IMR-90 (cell line): ENCODE results near the gene GALNT14. TPM values are rescaled to one million over a fixed set of nuclear protein-coding genes. Genes with fewer than 3 reads are reported as not detected.

ENCODE experiments used
- ATAC-seq: fragments of 200-7000 bp; cut with Tn5 transposase; 2 replicates; pipeline ENCODE4 v1.9.1; 2020; ENCODE audit warnings: low read depth, mild to moderate bottlenecking, moderate library complexity
- BruUV-seq: library from RNA; stranded (reverse); fragments of 400-500 nt; replicated peaks from 2 replicates; lab custom pipeline; 2021; lab: Mats Ljungman, UMichigan
- CTCF ChIA-PET: fragments of 300-600 bp; formaldehyde crosslinking; extraction: SDS; loops from one replicate; lab custom pipeline; 2021; ENCODE audit warnings: antibody characterized with exemption; lab: Yijun Ruan, JAX
- POLR2A ChIA-PET: fragments of 300-600 bp; sonication (Branson Sonifier 250); formaldehyde crosslinking; loops from one replicate; lab custom pipeline; 2022; ENCODE audit warnings: antibody characterized with exemption; ENCODE audit not compliant: unreplicated experiment; lab: Charles Lee
- DNase-seq: peaks from one replicate; pipeline ENCODE4 v3.0.0; 2013
- H2AFZ ChIP-seq: replicated peaks from 2 replicates; pipeline ENCODE3; 2013; ENCODE audit warnings: low read length, mild to moderate bottlenecking; ENCODE audit not compliant: poor library complexity
- H2AK5ac ChIP-seq: 2 replicates; pipeline ENCODE4 v1.6.1; 2013; ENCODE audit warnings: low read depth, low read length, inconsistent platforms
- H2AK9ac ChIP-seq: replicated peaks from 2 replicates; pipeline ENCODE3; 2013; ENCODE audit warnings: mild to moderate bottlenecking, low read depth, low read length, moderate library complexity; ENCODE audit not compliant: poor library complexity
- H2BK120ac ChIP-seq: 2 replicates; pipeline ENCODE4 v1.6.1; 2013; ENCODE audit warnings: low read depth, low read length, inconsistent platforms
- H2BK15ac ChIP-seq: 3 replicates; pipeline ENCODE4 v1.6.1; 2013; ENCODE audit warnings: low read depth, low read length, inconsistent platforms
- H2BK20ac ChIP-seq: 2 replicates; pipeline ENCODE4 v1.6.1; 2013; ENCODE audit warnings: low read depth, mild to moderate bottlenecking, inconsistent platforms, low read length, moderate library complexity
- H2BK5ac ChIP-seq: 2 replicates; pipeline ENCODE4 v1.6.1; 2013; ENCODE audit warnings: mild to moderate bottlenecking, low read depth, low read length, inconsistent platforms; ENCODE audit not compliant: poor library complexity, severe bottlenecking
- H3K14ac ChIP-seq: replicated peaks from 2 replicates; pipeline ENCODE4 v1.6.1; 2013; ENCODE audit warnings: low read depth, low read length, inconsistent platforms
- H3K18ac ChIP-seq: 2 replicates; pipeline ENCODE4 v1.6.1; 2013; ENCODE audit warnings: low read depth, low read length, control low read depth
- H3K23ac ChIP-seq: 2 replicates; pipeline ENCODE4 v1.6.1; 2013; ENCODE audit warnings: low read depth, low read length, inconsistent platforms
- H3K27ac ChIP-seq: 2 replicates; pipeline ENCODE4 v1.5.1; 2013; ENCODE audit warnings: mild to moderate bottlenecking, control low read depth, low read length; ENCODE audit not compliant: insufficient read depth
- H3K27me3 ChIP-seq: 2 replicates; pipeline ENCODE4 v1.6.1; 2013; ENCODE audit warnings: low read length; ENCODE audit not compliant: control insufficient read depth, insufficient read depth
- H3K36me3 ChIP-seq: 2 replicates; pipeline ENCODE4 v1.6.1; 2013; ENCODE audit warnings: low read length, mixed read lengths; ENCODE audit not compliant: control insufficient read depth, insufficient read depth
- H3K4ac ChIP-seq: 2 replicates; pipeline ENCODE4 v1.6.1; 2013; ENCODE audit warnings: low read depth, low read length, inconsistent platforms
- H3K4me1 ChIP-seq: 2 replicates; pipeline ENCODE4 v1.6.1; 2013; ENCODE audit warnings: low read length, mixed read lengths; ENCODE audit not compliant: control insufficient read depth, insufficient read depth
- H3K4me2 ChIP-seq: 2 replicates; pipeline ENCODE4 v1.6.1; 2013; ENCODE audit warnings: low read depth, mild to moderate bottlenecking, control low read depth, low read length, moderate library complexity
- H3K4me3 ChIP-seq: 2 replicates; pipeline ENCODE4 v1.5.1; 2013; ENCODE audit warnings: low read depth, mild to moderate bottlenecking, control low read depth, low read length, moderate library complexity; ENCODE audit not compliant: insufficient read depth
- H3K56ac ChIP-seq: 2 replicates; pipeline ENCODE4 v1.6.1; 2013; ENCODE audit warnings: low read length, inconsistent platforms; ENCODE audit not compliant: insufficient read depth; ENCODE audit errors: extremely low read depth
- H3K79me1 ChIP-seq, 2 experiments: 2 replicates each; pipeline ENCODE4 v1.6.1; 2013; ENCODE audit warnings: low read length in 2 of 2, inconsistent platforms in 1 of 2, low read depth in 1 of 2
- H3K9ac ChIP-seq: 2 replicates; pipeline ENCODE4 v1.6.1; 2013; ENCODE audit warnings: low read depth, low read length, control low read depth
- H3K9me1 ChIP-seq: 2 replicates; pipeline ENCODE4 v1.6.1; 2013; ENCODE audit warnings: low read length, inconsistent platforms; ENCODE audit not compliant: insufficient read depth
- H3K9me3 ChIP-seq: 2 replicates; pipeline ENCODE4 v1.6.1; 2013; ENCODE audit warnings: low read length; ENCODE audit not compliant: control insufficient read depth, insufficient read depth
- H4K20me1 ChIP-seq: 2 replicates; pipeline ENCODE4 v1.6.1; 2013; ENCODE audit warnings: low read length, inconsistent platforms; ENCODE audit not compliant: insufficient read depth
- H4K5ac ChIP-seq: 2 replicates; pipeline ENCODE4 v1.6.1; 2013; ENCODE audit warnings: mild to moderate bottlenecking, low read depth, low read length, control low read depth
- H4K8ac ChIP-seq, 2 experiments: 2 replicates each; pipeline ENCODE4 v1.6.1; 2013; ENCODE audit warnings: low read depth in 2 of 2, low read length in 2 of 2, control low read depth in 1 of 2, inconsistent platforms in 1 of 2
- H4K91ac ChIP-seq: 2 replicates; pipeline ENCODE4 v1.6.1; 2013; ENCODE audit warnings: low read depth, low read length, inconsistent platforms; ENCODE audit not compliant: insufficient read depth
- BHLHE40 ChIP-seq: fragments of 150-350 bp; IDR thresholded peaks from 2 replicates; pipeline ENCODE4 v1.6.1; 2016; ENCODE audit warnings: mild to moderate bottlenecking, low read depth, low read length
- MAFK ChIP-seq: IDR thresholded peaks from 2 replicates; pipeline ENCODE4 v1.6.1; 2012; ENCODE audit warnings: low read depth, low read length, improper control_type of control experiment
- MAZ ChIP-seq: IDR thresholded peaks from 2 replicates; pipeline ENCODE4 v1.6.1; 2012; ENCODE audit warnings: low read depth, mild to moderate bottlenecking, low read length, improper control_type of control experiment, moderate library complexity, borderline replicate concordance
- MXI1 ChIP-seq: IDR thresholded peaks from 2 replicates; pipeline ENCODE4 v1.6.1; 2012; ENCODE audit warnings: low read depth, mild to moderate bottlenecking, low read length, moderate library complexity, borderline replicate concordance
- NFE2L2 ChIP-seq: fragments of 150-350 bp; IDR thresholded peaks from 2 replicates; pipeline ENCODE4 v1.6.1; 2016; ENCODE audit warnings: low read depth, mild to moderate bottlenecking, low read length
- RAD21 ChIP-seq: IDR thresholded peaks from 2 replicates; pipeline ENCODE4 v1.6.1; 2012; ENCODE audit warnings: low read length, improper control_type of control experiment
- RFX5 ChIP-seq: IDR thresholded peaks from 2 replicates; pipeline ENCODE4 v1.8.0; 2012; ENCODE audit warnings: low read depth, mild to moderate bottlenecking, low read length, moderate library complexity
- USF2 ChIP-seq: fragments of 150-350 bp; IDR thresholded peaks from 2 replicates; pipeline ENCODE4 v1.6.1; 2017; ENCODE audit warnings: mild to moderate bottlenecking, antibody characterized with exemption, low read length, low read depth
- WGBS, 2 experiments: methylation state at CpG; one replicate each; pipeline versions ENCODE4 v1.1.5 to v1.1.7; 2013; ENCODE audit warnings: missing lambda C conversion rate in 2 of 2; ENCODE audit not compliant: insufficient read length in 1 of 2; ENCODE audit errors: extremely low coverage in 2 of 2; 5-methylcytosine and 5-hydroxymethylcytosine counted together
- dilution Hi-C: fragments of 300-500 bp; cut with HindIII; formaldehyde crosslinking; loops from one replicate; pipeline ENCODE4 v1.14.3; 2018; ENCODE audit warnings: low sequenced_read_pairs; ENCODE audit not compliant: unreplicated experiment
- in situ Hi-C: fragments of 300-500 bp; cut with MboI; formaldehyde crosslinking; loops from 3 replicates; pipeline ENCODE4 v1.14.3; 2019; ENCODE audit warnings: low sequenced_read_pairs, inconsistent platforms, mixed read lengths
- intact Hi-C: fragments of 100-400 bp; cut with micrococcal nuclease; formaldehyde crosslinking; loops from 2 replicates; pipeline ENCODE4 v1.10.0; 2022
- polyA plus RNA-seq, 3 experiments: library from polyadenylated mRNA; depleted of rRNA; stranded (reverse); fragments of >200 nt; gene quantifications; 2 replicates each; pipeline ENCODE4 v1.2.3, GENCODE V29; 2012; ENCODE audit warnings: low replicate concordance in 1 of 3
- total RNA-seq: library from RNA; depleted of rRNA; stranded (reverse); fragments of >200 nt; gene quantifications from 2 replicates; pipeline ENCODE4 v1.2.3, GENCODE V29; 2012
- TF ChIP-seq, protein P1 (sequence below): fragments of 150-350 bp; IDR thresholded peaks from 2 replicates; pipeline ENCODE4 v1.6.1; 2016; ENCODE audit warnings: low read depth, mild to moderate bottlenecking, low read length, moderate library complexity, borderline replicate concordance

The GALNT14 gene
- total and polyA plus RNA-seq, 2 of the 4 experiments (the other 2 are of a cell fraction): 0.15 to 0.18 TPM

DNA sequence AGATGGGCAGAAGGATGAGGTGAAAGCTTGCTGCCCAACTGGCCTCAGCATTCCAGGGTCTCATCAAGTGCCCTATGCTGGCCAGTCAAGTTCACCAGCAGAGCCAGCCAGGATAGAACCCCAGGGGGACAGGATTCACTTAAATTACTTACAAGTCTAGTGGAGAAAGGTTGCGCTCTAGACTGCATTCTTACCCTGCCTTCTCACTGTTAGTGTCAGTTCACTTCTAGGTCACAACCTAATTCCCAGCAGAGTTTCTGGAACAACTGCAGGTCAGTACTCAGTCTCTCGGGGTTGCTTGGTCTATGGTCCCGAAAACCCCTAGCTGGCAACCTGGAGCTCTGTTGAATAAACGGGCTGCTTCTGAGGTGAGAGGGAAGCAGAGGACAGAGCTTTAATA is 32.9 kb upstream of the GALNT14 start:
- no peaks in the 10 kb centered on the region for H3K79me1 ChIP-seq
- no peaks in the 10 kb centered on the region for H3K9me3 ChIP-seq
- H2AFZ ChIP-seq: no peak overlapping the region
- DNase-seq (no peak), ATAC-seq (no peak)
- no peak overlapping the region for H3K23ac ChIP-seq
- intact Hi-C loops: loop anchor here (5.0 to 10.0 kb wide), 2 partner anchors 309 to 1006 kb away; no protein-coding TSS in a partner anchor
- no peaks in the 10 kb centered on the region for H3K9me1 ChIP-seq
- H3K4ac ChIP-seq: no peak overlapping the region
- no peak overlapping the region for H3K27ac ChIP-seq
- H3K18ac ChIP-seq: no peak overlapping the region
- no peak overlapping the region for H4K8ac ChIP-seq
- in situ Hi-C loops: loop anchor here (10.0 to 25.0 kb wide), 2 partner anchors 456 to 1009 kb away; no protein-coding TSS in a partner anchor
- no peak overlapping the region for H4K5ac ChIP-seq
- dilution Hi-C loops: no loop called here
- H2BK15ac ChIP-seq: no peak overlapping the region
- H3K4me1 ChIP-seq: no peaks in the 10 kb centered on the region
- ChIA-PET POLR2A (no interaction called here), CTCF (interaction anchor here (0.5 to 1.7 kb wide), 4 partner anchors 20 to 213 kb away, joined by 3 to 9 read pairs (median 3); no protein-coding TSS in a partner anchor)
- no TSS peak for BruUV-seq
- H3K27me3 ChIP-seq: peaks cover 9% of the 10 kb centered on the region
- no peak overlapping the region for H2BK20ac ChIP-seq
- no peak overlapping the region for H4K91ac ChIP-seq
- no peak overlapping the region for H3K14ac ChIP-seq
- H3K56ac ChIP-seq: no peak overlapping the region
- no peak overlapping the region for H2AK5ac ChIP-seq
- no peak overlapping the region for H3K9ac ChIP-seq
- no peak overlapping the region for H3K4me3 ChIP-seq
- no peak overlapping the region for H2BK5ac ChIP-seq
- no peak overlapping the region for H3K4me2 ChIP-seq
- no peak overlapping the region for H2AK9ac ChIP-seq
- no peaks in the 10 kb centered on the region for H3K36me3 ChIP-seq
- H4K20me1 ChIP-seq: no peaks in the 10 kb centered on the region
- no peak overlapping the region for H2BK120ac ChIP-seq
- WGBS, 2 experiments: 59% methylated on average over 3 of the region's 4 CpGs; no CpG with 5 or more reads in 1 of the 2 experiments
- TF ChIP-seq MXI1 (no peak), BHLHE40 (no peak), RAD21 (no peak), MAZ (no peak), USF2 (no peak), RFX5 (no peak), NFE2L2 (no peak), MAFK (no peak)
- TF ChIP-seq, protein P1, sequence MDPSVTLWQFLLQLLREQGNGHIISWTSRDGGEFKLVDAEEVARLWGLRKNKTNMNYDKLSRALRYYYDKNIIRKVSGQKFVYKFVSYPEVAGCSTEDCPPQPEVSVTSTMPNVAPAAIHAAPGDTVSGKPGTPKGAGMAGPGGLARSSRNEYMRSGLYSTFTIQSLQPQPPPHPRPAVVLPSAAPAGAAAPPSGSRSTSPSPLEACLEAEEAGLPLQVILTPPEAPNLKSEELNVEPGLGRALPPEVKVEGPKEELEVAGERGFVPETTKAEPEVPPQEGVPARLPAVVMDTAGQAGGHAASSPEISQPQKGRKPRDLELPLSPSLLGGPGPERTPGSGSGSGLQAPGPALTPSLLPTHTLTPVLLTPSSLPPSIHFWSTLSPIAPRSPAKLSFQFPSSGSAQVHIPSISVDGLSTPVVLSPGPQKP: no peak
